HG03025 (cell line): ENCODE data around the gene MED23.
A peak's percentile ranks its signal among the peaks of the same experiment; 100 is the strongest.

Experiments used
- ATAC-seq: cut with Tn5 transposase; IDR thresholded peaks from one replicate; pipeline ENCODE4 v1.9.1; 2021; ENCODE audit warnings: mild to moderate bottlenecking, moderate library complexity; ENCODE audit not compliant: unreplicated experiment, low FRiP score

Gene MED23

DNA sequence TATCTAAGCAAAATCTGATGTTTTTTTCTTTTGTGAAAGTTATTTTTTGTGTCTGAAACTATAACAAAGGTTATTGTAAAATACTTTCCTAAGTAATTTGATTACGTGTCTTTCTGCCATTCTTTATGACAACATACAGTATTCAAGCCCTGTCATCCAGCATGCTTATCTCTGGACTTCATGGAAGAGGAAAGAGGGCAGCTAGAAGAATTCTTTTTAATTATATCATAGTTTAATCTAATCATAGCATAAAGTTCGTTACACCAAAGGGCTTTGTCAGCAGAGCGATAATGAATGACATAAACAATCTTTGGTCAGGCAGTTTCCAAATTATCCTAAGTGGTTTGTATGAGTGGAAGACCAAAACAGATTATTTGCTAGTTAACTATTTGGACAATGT, 12.5 kb upstream of the MED23 start:
- ATAC-seq, result no peak

DNA sequence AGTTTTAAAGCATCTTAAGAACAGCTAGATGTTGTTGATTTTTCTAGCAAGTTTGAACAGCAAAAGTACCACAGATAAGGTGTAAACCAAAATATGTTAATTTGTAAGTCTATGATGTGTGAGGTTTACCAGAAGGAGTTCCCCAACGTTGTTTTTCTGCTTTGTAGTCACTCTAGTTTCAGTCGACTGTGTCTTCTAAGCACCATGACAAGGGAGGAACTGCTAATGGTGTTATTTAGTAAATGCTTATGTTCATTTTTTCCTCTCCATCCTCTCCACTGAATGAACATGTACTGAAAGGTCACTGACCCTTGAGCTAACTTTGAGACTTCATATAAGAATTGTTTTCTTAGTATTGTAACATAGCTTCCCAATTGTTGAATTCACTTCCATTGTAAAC, 12.1 kb upstream of the MED23 start:
- ATAC-seq, result no peak

DNA sequence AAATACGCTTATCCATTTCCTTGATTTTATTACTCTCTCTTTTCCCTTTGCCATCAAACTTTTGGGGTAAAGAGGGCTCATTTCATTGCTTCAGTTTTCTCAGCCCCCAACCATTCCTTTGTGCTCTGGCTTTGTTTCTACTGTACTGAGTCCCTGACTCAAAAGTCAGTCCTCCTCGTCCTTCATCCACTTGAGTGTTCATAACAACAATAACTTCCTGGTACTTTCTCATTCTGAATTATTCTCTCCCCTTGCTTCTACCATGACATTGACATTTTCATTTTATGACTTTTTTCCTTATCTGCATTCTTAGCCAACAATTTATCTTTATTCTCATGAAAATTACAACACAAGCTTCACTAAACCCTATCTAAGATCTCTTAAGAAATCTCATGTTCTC, 10.0 kb upstream of the MED23 start:
- no peak for ATAC-seq

- no peak for ATAC-seq
Observed at GRCh38 chr6:131636880-131637792, 9.1 kb upstream of the MED23 start, which contains the start of gene ENPP3. Gene ENPP3, plus strand, starts transcription at chr6:131637302. Its CDS starts 83 bp downstream, at chr6:131637385.

DNA sequence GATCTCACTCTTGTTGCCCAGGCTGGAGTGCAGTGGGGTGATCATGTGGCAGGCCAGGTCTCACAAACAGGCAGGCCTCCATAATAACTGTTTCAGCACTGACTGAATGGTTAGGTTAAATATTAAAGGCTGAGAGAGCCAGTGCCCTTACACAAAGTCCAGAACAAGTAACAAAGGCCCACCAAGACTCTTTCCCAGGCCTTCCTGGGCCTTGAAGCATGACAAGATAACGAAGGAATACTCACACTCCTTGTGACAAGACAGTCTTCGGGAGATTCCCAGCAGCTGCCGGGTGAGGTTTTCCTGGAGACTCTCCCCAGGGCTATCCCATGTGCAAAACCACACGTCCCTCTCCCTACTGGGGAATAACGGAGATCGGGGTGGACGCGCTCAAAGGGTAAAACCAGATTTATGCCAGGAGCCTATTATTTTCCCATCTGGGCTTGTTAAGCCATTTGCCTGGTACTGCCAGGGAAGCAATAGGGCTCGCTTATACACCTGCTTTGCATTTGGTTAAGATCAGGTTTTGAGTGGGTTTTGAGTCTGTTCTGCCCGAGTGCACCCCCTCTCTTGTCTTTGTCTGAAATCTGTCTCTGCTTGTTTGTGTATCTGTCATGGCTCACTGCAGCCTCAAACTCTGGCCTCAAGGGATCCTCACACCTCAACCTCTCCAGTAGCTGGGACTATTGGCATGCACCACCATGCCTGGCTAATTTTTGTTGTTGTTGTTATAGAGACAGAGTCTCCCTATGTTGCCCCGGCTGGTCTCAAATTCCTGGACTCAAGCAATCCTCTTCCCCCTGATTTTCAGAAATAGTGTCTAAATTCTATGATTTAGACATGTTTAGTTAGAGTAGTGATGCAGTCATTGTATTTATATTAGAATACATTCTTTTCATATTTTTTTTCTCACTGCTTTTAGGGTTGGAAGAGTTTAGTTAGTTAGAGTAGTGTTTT, 7.6 kb upstream of the MED23 start:
- peak; percentile 79 for ATAC-seq

- no peak for ATAC-seq
Observed at GRCh38 chr6:131631625-131632289, 3.7 kb upstream of the MED23 start.

GRCh38 chr6:131629651-131630050, 1.6 kb upstream of the MED23 start:
- ATAC-seq, result no peak

- no peak for ATAC-seq
Observed at GRCh38 chr6:131628726-131629125, 684 bp upstream of the MED23 start.

DNA sequence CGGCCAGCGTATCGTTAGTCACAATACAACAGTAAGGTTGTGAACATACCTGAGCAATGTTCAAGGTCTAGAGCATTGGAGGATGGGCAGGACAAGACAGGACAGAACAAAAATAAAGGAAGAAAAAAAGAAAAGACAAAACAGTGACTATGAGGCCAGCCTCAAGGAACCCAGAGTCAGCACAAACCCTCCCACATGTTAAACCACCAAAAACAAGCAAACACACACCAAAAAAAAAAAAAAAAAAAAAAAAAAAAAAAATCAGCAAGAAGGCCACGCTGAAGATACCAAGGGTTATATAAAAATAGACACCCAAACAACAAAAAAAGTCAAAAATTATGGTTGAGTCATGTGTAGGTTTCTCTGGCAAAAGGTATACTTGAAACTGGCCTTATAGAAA, 12.8 kb downstream of the MED23 start:
- ATAC-seq, result no peak

DNA sequence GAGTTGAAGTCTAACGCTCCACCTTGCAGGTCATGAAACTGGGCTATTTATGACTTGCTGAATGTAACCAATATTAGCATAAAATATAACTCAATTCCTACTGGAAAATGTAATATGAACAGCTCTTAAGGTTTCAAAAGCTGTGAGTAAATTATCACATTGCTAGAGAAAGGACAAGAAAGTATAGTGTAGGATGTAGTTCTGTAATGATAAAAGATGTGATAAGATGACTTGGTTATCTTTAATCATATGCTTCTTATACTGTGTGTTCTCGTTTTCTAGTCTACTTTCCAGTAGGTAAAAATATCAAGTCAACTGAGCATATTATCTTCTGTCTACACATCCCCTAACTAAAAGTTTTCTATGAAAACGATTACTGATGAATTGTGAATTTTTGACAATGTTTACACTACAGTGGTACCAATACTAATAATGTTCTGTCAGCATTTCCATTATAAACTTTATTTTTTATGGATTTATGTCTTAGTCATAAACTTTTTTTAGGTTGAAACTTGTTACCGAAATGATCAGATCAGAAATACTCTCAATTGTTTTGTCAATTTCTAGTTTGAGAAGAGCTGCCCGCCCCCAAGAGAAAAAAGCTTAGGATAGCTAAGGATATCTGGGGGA, 14.6 kb downstream of the MED23 start:
- ATAC-seq, result no peak

- ATAC-seq, result no peak
Observed at GRCh38 chr6:131602781-131603312, 25.2 kb downstream of the MED23 start.

- ATAC-seq, result no peak
Observed at GRCh38 chr6:131600716-131601115, 27.3 kb downstream of the MED23 start.

- ATAC-seq, result no peak
Observed at GRCh38 chr6:131597446-131597845, 30.6 kb downstream of the MED23 start.

DNA sequence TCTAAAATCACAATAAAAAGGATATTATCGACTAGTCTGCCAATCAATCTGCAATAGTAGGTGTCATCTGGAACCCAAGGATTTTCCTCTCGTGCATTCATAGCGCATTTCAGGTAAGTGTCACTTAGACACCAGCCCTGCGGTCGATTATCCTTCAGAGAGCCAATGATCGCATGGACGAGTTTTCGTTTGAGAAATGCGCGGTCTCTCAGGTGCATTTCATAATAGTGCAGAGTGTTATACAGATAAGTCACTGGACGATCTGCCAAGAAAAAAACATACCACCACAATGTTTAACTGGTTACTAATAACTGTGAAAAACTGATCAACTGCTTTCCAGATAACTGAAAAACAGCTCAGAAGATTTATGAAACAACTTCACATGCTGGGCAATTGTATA, 34.0 kb downstream of the MED23 start:
- ATAC-seq, result no peak

GRCh38 chr6:131592935-131593334, 35.1 kb downstream of the MED23 start:
- ATAC-seq, result no peak

DNA sequence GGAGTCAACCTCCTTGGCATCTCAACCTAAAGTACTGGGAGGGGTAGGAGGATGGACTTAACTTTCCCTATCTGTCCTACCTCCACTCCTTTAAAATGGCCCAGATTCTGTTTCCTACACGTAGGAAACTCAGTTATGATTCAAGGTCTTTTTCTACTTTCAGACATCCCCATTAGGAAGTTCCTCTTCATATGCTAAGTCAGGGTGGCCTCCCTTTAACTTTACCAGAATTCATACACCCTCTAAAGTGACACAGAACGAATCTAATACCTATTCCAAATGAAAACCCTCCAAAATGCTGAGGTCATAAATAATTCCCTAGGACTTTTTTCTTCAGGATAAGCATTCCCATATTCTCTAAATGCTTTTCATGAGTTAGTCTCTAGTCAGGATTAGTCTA, 39.4 kb downstream of the MED23 start:
- no peak for ATAC-seq

- ATAC-seq, result no peak
Observed at GRCh38 chr6:131587909-131588308, 40.1 kb downstream of the MED23 start.

DNA sequence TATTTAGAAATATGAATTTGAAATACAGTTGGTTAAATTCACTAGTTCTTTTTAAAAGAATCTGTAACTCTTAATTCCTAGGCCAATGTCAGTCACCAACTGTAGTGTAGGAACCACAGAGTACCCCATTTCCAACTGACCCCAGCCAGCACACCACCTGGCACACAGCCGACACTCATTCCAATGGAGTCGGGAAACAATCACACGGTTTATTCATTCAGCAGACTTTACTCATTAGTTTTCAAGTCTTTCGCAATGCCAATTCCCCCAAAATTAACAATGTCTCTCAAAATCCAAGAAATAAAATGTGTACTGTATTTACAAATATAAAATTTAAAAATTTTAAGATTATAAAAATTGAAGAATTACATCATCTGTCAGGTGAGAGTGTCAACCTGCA, 41.5 kb downstream of the MED23 start:
- ATAC-seq, result no peak

DNA sequence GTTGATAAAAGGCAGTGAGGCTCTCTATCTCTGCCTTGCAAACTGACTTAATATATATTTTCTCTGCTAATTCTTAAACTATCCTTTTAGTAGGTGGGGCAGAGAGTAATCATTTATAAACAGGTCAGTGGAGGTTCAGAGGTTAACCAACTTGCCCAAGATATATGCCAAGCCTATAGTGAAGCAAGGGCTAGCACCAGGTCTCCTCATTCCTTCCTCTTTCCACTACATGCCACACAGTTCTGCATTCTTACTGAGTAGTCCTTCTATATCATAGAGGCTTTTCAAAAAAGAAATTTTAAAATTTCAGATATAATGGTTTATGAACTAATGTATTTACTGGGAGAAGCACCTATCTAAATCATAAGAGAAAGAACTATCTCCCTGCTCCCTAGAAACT, 46.5 kb downstream of the MED23 start:
- no peak for ATAC-seq
